Transverse colon (tissue), 4 donors: ENCODE results near the gene KPNA6. TPM values are rescaled to one million over a fixed set of nuclear protein-coding genes. Genes with fewer than 3 reads are reported as not detected.

Experiments used
- DNase-seq: peaks from one replicate; pipeline ENCODE4 v3.0.0-alpha.2; 2019
- H3K27ac ChIP-seq, 4 donors: fragments of 200-600 bp; sonication (generic); 2 replicates each; pipeline ENCODE4 v1.5.1; 2016 to 2018; ENCODE audit warnings: inconsistent platforms in 4 of 4
- H3K27me3 ChIP-seq: fragments of 200-600 bp; sonication (generic); 2 replicates; pipeline ENCODE4 v1.5.1; 2017; ENCODE audit warnings: inconsistent platforms
- H3K36me3 ChIP-seq, 4 donors: fragments of 200-600 bp; sonication (generic); 2 replicates each; pipeline ENCODE4 v1.5.1; 2017 to 2019; ENCODE audit warnings: inconsistent platforms in 4 of 4
- H3K4me1 ChIP-seq, 4 donors: fragments of 200-600 bp; sonication (generic); 2 replicates each; pipeline ENCODE4 v1.5.1; 2017 to 2020; ENCODE audit warnings: inconsistent platforms in 4 of 4
- H3K4me3 ChIP-seq, 4 donors: fragments of 200-600 bp; sonication (generic); 1 replicate in 1 of 4; 2 replicates in 3 of 4; pipeline versions ENCODE4 v1.5.1 to v1.6.1; 2017 to 2019; ENCODE audit warnings: inconsistent platforms in 4 of 4
- H3K9me3 ChIP-seq, 2 donors: fragments of 200-600 bp; sonication (generic); 2 replicates each; pipeline ENCODE4 v1.5.1; 2017 to 2019; ENCODE audit warnings: inconsistent platforms in 2 of 2
- CTCF ChIP-seq, 5 experiments: fragments of 200-600 bp in 3 of 5; fragments of 450-650 bp in 2 of 5; sonication (generic) in 3 of 5; IDR thresholded peaks; 1 replicate in 2 of 5; 2 replicates in 3 of 5; pipeline ENCODE4 v1.5.1; 2016 to 2017; ENCODE audit warnings: antibody characterized with exemption in 5 of 5, inconsistent platforms in 3 of 5, mild to moderate bottlenecking in 2 of 5, moderate library complexity in 1 of 5
- EP300 ChIP-seq: sonication (generic); formaldehyde crosslinking; IDR thresholded peaks from one replicate; pipeline ENCODE4 v1.6.1; 2017; ENCODE audit warnings: antibody characterized with exemption, low read depth
- POLR2A ChIP-seq: fragments of 450-650 bp; IDR thresholded peaks from one replicate; pipeline ENCODE4 v1.6.1; 2016; ENCODE audit warnings: antibody characterized with exemption, mild to moderate bottlenecking, moderate library complexity
- POLR2AphosphoS5 ChIP-seq, 3 donors: sonication (generic); formaldehyde crosslinking; IDR thresholded peaks; one replicate each; pipeline ENCODE4 v1.6.1; 2016; ENCODE audit warnings: antibody characterized with exemption in 3 of 3
- WGBS, 2 donors: methylation state at CpG; one replicate each; pipeline ENCODE4 v1.1.5; 2018; ENCODE audit warnings: low coverage in 1 of 2; 5-methylcytosine and 5-hydroxymethylcytosine counted together
- in situ Hi-C, 4 donors: fragments of 200-750 bp; cut with MboI; loops; one replicate each; pipeline versions ENCODE4 v1.15.0 to v1.15.1; 2017; ENCODE audit warnings: low sequenced_read_pairs in 3 of 4, low pct_ligation_motif_present in 1 of 4, low pct_unique_long_range_greater_than_20kb in 1 of 4
- intact Hi-C: fragments of 100-400 bp; cut with DNase I; formaldehyde crosslinking; loops from one replicate; pipeline ENCODE4 v1.15.1; 2023; ENCODE audit warnings: low total_unique reads
- total RNA-seq, 4 donors: library from RNA; depleted of rRNA; stranded (reverse); fragments of >200 nt; gene quantifications; one replicate each; pipeline ENCODE4 v1.1.0, GENCODE V29; 2016

The KPNA6 gene
- total RNA-seq, 4 donors from 2014 or later: 20.5 to 30.5 (median 25.4) TPM

GRCh38 chr1:32187850-32188249 is 80.0 kb downstream of the KPNA6 start:
- intact Hi-C loops: no loop called here
- WGBS, 2 donors: 95 to 100% methylated on average over 1 to 9 of the region's 9 CpGs
- Histone ChIP-seq H3K27ac (no peak overlapping the region), H3K36me3 (peaks cover 0 to 73% (median 43%) of the 10 kb centered on the region in 4 donors), H3K27me3 (no peaks in the 10 kb centered on the region), H3K4me3 (no peak overlapping the region), H3K4me1 (peaks cover 0 to 19% (median 9%) of the 10 kb centered on the region in 4 donors), H3K9me3 (no peaks in the 10 kb centered on the region)
- no peak for TF ChIP-seq POLR2A
- no peak for TF ChIP-seq POLR2AphosphoS5 (IDR thresholded peaks at IDR 0.05)
- no peak for TF ChIP-seq CTCF (IDR thresholded peaks at IDR 0.05)
- no peak for TF ChIP-seq EP300
- no peak for DNase-seq
- in situ Hi-C loops: no loop called here

GRCh38 chr1:32192220-32192948 is 84.5 kb downstream of the KPNA6 start:
- no peak overlapping the region for H3K4me3 ChIP-seq
- H3K36me3 ChIP-seq: peaks cover 0 to 88% (median 51%) of the 10 kb centered on the region in 4 donors
- intact Hi-C loops (no loop called here), in situ Hi-C loops (no loop called here)
- H3K4me1 ChIP-seq: no peaks in the 10 kb centered on the region
- no peak for DNase-seq
- no peak overlapping the region for H3K27ac ChIP-seq
- no peaks in the 10 kb centered on the region for H3K27me3 ChIP-seq
- 82% methylated on average over 8 of the region's 8 CpGs; no CpG with 5 or more reads in 1 of the 2 donors for WGBS, 2 donors
- H3K9me3 ChIP-seq: no peaks in the 10 kb centered on the region
- no peak for TF ChIP-seq POLR2A
- no peak for TF ChIP-seq POLR2AphosphoS5 (IDR thresholded peaks at IDR 0.05)

GRCh38 chr1:32194984-32195383 is 87.1 kb downstream of the KPNA6 start:
- no peak for DNase-seq
- Histone ChIP-seq H3K27ac (no peak overlapping the region), H3K4me1 (peaks cover 0 to 10% (median 7%) of the 10 kb centered on the region in 4 donors), H3K27me3 (no peaks in the 10 kb centered on the region), H3K36me3 (peaks cover 0 to 63% (median 34%) of the 10 kb centered on the region in 4 donors), H3K9me3 (no peaks in the 10 kb centered on the region), H3K4me3 (no peak overlapping the region)
- no peak for TF ChIP-seq EP300
- no peak for TF ChIP-seq POLR2AphosphoS5 (IDR thresholded peaks at IDR 0.05)
- no peak for TF ChIP-seq CTCF (IDR thresholded peaks at IDR 0.05)
- TF ChIP-seq POLR2A: no peak
- WGBS, 2 donors: 88 to 100% methylated on average over 1 to 6 of the region's 6 CpGs
- intact Hi-C loops: no loop called here
- in situ Hi-C loops: no loop called here

GRCh38 chr1:32195531-32195930 is 87.7 kb downstream of the KPNA6 start:
- H3K36me3 ChIP-seq: peaks cover 0 to 60% (median 29%) of the 10 kb centered on the region in 4 donors

More at GRCh38 chr1:32195531-32195930, 87.7 kb downstream of the KPNA6 start:
- H3K4me3 ChIP-seq: no peak overlapping the region
- no peaks in the 10 kb centered on the region for H3K27me3 ChIP-seq
- intact Hi-C loops (no loop called here), in situ Hi-C loops (no loop called here)
- TF ChIP-seq CTCF (IDR thresholded peaks at IDR 0.05) (no peak), EP300 (no peak), POLR2AphosphoS5 (IDR thresholded peaks at IDR 0.05) (no peak), POLR2A (no peak)
- 89% methylated on average over 3 of the region's 3 CpGs; no CpG with 5 or more reads in 1 of the 2 donors for WGBS, 2 donors
- H3K4me1 ChIP-seq: peaks cover 0 to 12% (median 10%) of the 10 kb centered on the region in 4 donors
- H3K9me3 ChIP-seq: no peaks in the 10 kb centered on the region
- DNase-seq: no peak
- H3K27ac ChIP-seq: no peak overlapping the region
